Fibroblast of peridontal ligament (primary cell): ENCODE results near the gene PASK.
"Not testable (repeated sequence)": the region's sequence is repeated elsewhere in the genome, so short reads cannot be mapped to it uniquely, and the experiment has no call there.

Experiments
- DNase-seq: peaks from one replicate; pipeline ENCODE4 v3.0.0-alpha.2; 2010; ENCODE audit errors: extremely low read depth

The PASK gene

DNA sequence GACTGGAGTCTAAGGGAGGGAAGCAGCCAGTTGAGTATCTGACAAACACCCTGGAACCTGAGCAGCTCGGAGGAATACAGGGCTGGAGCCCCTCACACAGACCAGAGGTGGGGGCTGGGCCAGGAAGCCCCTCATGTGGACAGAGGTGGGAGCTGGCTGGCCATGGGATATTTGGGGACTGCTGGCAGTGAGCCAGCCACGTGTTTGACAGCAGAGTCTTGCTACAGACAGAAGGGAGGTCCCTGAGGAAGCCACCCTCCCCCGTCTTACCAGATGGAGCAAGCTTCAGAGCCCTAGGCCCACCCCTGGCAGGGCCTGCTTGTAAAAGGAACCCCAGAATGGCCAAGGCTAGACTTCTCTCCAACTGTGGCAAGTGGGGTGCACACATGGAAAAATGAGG lies 43.6 kb downstream of the PASK start:
- no peak for DNase-seq

GRCh38 chr2:241104611-241105010 lies 44.7 kb downstream of the PASK start:
- not testable (repeated sequence) for DNase-seq

DNA sequence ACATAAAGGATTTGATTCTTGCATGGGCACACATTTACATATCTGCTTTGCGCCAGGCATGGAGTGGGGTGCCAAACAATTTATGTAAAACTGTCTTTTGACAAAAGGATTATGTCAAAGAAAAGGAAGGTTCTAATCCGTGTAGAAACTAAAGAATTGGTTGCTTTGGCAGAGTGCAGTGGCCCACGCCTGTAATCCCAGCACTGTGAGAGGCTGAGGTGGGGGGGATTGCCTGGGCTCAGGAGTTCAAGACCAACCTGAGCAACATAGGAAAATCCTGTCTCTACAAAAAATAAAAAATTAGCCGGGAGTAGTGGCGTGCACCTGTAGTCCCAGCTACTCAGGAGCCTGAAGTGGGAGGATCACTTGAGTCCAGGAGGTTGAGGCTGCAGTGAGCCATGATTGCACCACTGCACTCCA lies 46.1 kb downstream of the PASK start:
- DNase-seq: no peak

- DNase-seq: peak; percentile 68
Observed at GRCh38 chr2:241102239-241102803, 47.0 kb downstream of the PASK start, which contains the start of gene MTERF4. TSS of gene MTERF4 (minus strand) at chr2:241102287. CDS start at chr2:241102273, 14 bp downstream.

- no peak for DNase-seq
Observed at GRCh38 chr2:241099246-241099645, 50.0 kb downstream of the PASK start.

GRCh38 chr2:241096979-241097378 lies 52.3 kb downstream of the PASK start:
- DNase-seq: no peak

GRCh38 chr2:241095594-241096290 lies 53.5 kb downstream of the PASK start:
- no peak for DNase-seq

- DNase-seq: no peak
Observed at GRCh38 chr2:241094924-241095420, 54.3 kb downstream of the PASK start.

GRCh38 chr2:241094172-241094571 lies 55.1 kb downstream of the PASK start:
- no peak for DNase-seq

DNA sequence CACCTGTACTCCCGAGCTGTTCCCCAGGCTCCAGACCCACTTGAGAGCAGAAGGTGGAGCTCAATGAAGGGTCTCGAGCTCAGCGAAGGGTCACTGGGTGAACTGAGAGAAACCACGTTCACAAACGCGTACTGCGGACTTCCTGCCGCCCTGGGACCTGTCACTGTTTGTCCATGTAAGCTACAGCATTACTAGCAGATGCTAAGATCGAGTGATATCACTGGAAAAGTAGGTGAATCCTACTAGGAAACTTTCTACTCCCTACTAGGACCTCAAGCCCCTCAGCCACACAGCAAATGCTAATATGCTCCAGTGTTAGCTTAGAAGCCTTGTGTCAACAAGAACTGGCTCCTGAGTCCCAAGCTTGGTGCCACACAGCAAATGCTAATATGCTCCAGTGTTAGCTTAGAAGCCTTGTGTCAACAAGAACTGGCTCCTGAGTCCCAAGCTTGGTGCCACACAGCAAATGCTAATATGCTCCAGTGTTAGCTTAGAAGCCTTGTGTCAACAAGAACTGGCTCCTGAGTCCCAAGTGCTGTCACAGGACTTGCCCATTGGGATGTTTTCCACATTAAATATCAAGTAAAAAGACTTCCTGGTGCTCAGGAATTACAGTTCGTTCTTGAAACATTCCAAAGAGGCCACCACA lies 56.0 kb downstream of the PASK start:
- DNase-seq: not testable (repeated sequence)

GRCh38 chr2:241092677-241093076 lies 56.6 kb downstream of the PASK start:
- no peak for DNase-seq

- no peak for DNase-seq
Observed at GRCh38 chr2:241091734-241092445, 57.4 kb downstream of the PASK start.

- DNase-seq: no peak
Observed at GRCh38 chr2:241091201-241091600, 58.1 kb downstream of the PASK start.

DNA sequence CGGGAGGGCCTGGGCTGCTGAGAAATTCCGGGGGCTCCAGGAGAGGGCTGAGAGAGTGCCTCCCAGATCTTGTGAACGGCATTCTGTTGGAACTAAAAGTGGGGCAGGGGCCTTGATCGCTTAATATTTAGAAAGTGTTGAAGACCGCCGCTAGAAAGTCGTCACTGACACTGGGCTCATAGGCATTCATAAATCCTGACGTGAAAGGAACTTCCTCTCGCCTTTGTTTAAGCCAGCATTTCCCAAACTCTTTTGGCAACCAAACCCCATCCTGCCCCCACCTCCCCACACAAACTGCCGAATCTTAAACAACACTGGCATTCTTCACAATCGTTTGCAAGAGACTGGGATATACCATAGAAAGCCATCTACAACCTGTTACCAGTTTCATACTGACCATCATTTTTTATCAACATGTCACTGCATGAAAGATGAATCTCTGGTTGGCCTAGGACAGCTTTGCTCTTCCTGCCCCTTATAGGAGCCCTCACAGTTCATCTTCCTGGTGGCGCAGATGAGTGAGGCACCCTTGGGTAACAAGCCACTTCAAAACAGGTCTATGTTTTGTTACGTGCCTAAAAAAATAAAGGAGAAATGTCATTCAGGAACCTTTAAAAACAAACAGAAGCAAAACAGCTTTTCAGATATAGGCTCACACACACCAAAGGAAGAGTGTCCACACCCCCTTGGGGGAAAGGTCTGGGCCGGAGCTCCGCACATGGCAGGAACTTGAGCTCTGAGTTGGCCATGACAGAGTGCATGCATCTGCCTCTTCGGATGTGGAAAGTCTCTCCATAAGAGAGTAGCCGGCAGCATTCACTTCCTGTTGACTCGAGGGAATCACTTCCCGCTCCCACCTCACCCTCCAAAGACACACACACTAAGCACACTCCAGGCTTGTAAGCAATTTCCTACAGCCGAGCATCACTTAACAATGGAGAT lies 60.2 kb downstream of the PASK start:
- no peak for DNase-seq

DNA sequence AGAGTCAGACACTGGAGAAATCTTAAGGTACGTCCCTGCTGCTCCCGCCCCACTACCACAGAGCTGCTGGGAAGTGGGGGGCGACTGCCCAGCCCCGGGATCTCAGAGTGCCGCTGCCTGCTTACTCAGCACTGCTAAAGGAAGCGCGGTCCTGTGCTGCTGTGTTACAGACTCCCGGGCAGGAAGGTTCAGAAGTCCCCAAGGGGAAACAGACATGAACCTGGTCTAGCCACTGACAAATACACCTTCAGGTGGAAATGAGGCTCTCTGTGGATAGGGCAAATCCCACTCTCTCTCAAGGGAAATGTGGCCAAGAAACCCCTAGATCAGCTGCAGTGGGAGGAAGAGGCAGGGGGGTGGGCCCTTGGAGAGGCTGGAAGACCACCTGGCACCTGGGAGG lies 60.9 kb downstream of the PASK start:
- DNase-seq: no peak

GRCh38 chr2:241087420-241088268 lies 61.6 kb downstream of the PASK start:
- DNase-seq: no peak

GRCh38 chr2:241084856-241085444 lies 64.3 kb downstream of the PASK start:
- no peak for DNase-seq

DNA sequence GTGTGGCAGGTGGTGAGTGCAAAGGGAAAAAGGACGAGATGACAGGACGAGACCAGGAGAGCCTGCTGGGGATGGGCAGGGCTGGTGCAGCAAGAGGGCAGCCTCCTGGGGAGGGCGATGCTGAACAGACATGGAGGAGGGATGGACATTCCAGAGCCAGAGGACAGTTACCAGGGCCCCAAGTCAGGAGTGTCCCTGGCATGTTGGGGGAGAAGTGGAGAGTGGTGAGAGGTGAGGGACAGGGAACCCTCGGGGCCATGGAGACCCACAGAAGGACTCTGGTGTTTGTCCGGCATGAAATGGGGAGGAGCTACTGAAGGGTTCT lies 66.2 kb downstream of the PASK start:
- no peak for DNase-seq

DNA sequence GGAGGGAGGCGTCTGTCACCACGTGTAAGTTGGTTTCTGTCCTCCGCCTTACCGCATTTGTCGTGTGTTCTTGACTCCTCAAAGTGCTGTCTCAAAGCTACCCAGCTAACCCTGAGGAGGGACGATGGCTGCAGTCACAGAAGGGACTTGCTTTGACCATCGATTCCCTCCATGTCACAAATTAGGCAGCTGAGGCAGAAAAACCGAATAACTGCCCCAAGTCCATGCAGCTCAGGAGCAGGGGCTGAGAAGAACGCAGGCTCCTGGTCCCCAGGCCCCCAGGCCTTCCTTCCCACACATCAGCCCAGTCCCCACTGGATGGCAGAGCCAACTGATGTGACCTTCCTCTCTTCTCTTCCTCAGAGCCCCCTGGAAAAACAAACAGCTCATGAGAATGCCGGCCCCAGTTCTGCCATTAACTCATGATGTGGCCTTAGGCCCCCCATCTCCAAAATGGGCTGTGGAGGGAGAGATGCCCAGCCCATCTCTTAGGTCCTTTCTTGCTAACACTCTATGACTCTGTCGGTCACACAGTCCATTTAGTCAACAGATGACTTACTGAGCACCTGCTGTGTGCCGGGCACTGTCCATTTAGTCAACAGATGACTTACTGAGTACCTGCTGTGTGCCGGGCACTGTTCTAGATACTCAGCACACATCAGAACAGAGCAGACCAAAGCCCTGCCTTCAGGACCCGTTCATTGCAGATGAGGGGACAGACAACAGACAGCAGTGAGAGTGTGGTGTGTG lies 66.8 kb downstream of the PASK start:
- no peak for DNase-seq
